CD4-positive, alpha-beta T cell treated with Interleukin-15 for 1 hour (primary cell): ENCODE results near the gene NLGN4X.
"Not testable (repeated sequence)": the region's sequence is repeated elsewhere in the genome, so short reads cannot be mapped to it uniquely, and the experiment has no call there.

Source experiments
- DNase-seq: peaks from one replicate; pipeline ENCODE4 v3.0.0-alpha.2; 2020

NLGN4X gene

GRCh38 chrX:6002056-6002455 is 226.6 kb downstream of the NLGN4X start:
- DNase-seq, result no peak

DNA sequence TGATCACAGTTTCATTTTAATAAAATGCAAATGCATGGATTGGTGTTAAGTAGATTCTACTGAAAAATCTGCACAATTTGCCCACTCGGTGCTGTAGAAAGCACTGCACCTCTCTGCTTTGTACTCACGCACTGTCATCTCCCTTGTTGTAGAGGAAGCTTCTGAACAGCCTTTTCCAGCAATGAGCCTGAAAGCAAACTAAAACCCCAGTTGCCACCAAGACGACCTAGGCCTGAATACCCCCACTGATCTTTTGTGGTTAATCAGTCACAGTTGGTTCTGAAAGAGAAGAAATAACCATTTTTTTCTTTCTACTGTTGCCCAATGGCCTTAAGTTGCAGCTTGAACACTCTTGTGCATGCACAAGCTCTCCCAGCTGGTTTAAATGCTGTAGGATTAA is 229.8 kb downstream of the NLGN4X start:
- DNase-seq, result no peak

GRCh38 chrX:5998456-5998855 is 230.2 kb downstream of the NLGN4X start:
- DNase-seq, result no peak

DNA sequence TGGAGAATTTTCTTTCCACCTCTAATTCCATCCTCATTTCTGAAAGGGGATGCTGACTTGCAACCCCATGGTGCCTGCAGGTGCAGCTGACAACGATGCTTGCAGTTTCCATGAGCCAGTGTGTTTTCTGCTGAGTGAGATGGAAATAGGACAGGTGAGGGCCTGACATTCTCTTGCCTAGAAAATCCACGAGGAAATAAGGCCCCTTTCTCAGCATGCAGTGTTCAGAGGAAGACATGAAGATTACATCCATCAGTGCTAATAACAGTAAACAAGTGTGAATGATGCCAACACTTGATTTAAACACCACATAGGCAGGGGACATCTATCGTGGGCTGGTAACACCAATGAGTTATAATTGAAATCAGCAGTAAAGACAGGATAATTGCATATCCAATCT is 237.3 kb downstream of the NLGN4X start:
- DNase-seq, result no peak

DNA sequence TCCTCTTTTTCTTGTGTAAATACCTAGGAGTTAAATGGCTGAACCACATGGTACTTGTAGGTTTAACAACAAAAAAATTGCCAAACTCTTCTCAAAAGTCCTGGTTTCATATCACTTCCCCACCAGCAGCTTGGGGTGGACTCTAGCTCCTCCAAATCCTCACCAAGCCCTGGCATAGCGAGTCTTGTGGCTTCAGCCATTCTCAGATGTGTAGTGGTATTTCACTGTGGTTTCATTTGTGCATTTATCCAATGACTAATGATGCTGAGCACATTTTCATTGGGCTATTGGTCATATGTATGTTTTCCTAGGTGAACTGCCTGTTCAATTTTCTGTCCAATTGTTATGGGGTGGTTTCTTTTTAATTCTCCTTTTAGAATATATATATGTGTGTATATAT is 249.3 kb downstream of the NLGN4X start:
- DNase-seq, result no peak

DNA sequence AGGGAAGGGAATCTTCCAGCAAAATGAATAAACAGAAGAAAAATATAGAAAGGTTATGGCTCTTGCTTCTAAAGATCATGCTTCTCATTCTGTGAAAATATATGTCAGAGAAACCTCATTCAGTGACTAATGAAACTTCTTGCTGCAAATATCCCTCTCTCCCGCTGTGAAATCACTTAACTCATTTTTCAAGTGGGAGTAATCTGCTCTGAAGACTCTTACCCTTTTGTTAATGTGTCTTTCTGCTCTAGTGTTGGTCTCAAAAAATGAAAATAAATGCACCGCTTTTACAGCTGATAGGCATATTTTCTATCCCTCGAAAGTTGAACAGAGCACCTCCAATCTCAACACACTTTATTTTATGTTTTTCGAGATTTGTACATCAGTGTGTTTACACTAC is 252.3 kb downstream of the NLGN4X start:
- DNase-seq, result no peak

GRCh38 chrX:5971300-5971699 is 257.4 kb downstream of the NLGN4X start:
- DNase-seq, result no peak

DNA sequence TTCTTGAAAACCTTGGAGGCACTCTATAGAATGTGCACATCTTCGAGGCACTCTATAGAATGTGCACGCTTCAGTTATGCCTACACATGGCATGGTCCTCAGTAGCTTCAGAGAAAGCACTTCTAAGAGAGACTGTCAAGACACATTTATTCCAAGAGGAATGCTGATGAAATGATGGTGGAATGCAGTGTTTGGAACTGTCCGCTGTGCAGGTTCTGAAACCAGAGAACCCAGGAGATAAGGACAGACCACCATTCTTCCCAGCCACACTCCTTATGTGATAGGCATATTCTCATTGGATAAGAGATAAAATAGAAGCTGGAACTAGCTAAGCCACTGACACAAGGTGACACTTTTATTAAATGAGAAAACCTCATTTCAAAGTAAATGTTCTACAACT is 263.3 kb downstream of the NLGN4X start:
- DNase-seq, result no peak

DNA sequence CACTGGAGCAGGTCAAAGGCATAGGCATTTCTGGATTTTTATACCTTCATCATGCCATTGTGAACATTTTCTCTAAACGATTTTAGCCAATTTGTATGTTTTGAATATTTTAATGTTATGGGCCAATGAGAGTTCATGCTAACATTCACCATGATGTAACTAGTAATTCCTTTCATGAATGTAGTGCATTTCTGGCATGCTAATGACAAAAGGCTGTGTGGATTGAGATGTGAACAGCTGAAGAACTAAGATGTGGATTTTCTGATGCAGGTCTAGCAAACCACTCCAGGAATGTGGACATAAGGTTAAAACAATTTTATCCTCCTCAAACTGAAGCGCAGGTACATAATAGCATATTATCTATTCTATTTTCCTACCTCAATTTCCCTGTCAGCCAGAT is 269.4 kb downstream of the NLGN4X start:
- DNase-seq, result no peak

GRCh38 chrX:5958523-5958922 is 270.1 kb downstream of the NLGN4X start:
- DNase-seq, result no peak

DNA sequence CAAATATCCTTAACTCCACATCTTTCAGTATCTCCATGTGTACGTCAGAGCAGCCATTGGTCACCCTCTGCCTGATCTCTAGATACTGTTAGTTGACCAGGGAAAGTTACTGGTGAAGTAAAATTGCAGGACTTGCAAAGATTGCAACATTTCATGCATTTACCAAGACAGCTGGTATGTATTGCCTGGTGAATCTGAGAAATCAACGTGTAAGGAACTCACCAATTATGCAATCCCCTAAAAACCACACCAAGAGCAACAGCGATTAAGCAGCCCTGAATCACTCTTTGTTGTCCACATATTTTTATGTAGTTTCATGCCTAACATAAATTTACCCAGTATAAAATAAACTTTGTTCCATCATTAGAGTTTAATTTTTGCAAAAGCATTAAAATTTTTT is 271.2 kb downstream of the NLGN4X start:
- DNase-seq, result no peak

GRCh38 chrX:5936438-5936837 is 292.2 kb downstream of the NLGN4X start:
- DNase-seq, result no peak

DNA sequence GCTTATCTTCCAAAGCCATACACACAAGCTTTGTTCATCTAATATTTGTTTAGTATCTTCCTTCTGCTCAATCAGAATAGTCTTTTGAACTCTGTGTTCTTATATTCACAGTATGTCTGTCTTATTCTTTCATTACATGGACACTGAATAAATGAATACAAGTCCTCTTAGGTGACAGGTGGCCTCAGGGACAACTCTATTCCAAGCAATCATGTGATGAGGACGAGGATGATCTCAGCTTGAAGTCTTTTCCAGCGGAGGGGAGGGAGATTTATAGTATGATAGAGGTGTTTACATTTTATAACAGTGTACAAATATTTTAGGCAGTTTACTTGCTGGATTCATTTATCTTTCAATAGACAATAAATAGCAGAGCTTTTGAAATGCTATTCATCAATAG is 300.4 kb downstream of the NLGN4X start:
- no peak for DNase-seq

DNA sequence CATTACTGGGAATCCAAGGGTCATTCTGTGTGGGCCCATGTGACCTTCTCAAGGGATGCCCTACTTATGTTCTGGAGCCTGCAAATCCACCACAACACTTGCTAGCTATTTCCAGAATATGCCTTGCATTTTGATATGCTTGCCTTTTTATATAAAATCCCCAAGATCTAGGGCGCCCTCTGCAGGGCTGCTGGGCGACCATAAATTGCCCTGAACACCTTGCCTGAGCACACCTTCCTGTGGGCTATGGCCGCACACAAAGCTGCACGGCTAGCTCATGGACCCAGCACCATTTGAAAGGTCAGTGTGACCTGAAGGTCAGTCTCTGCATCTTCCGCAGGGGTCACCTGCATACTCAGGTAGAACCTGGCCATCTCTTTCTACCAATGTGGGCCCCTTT is 311.7 kb downstream of the NLGN4X start:
- no peak for DNase-seq

DNA sequence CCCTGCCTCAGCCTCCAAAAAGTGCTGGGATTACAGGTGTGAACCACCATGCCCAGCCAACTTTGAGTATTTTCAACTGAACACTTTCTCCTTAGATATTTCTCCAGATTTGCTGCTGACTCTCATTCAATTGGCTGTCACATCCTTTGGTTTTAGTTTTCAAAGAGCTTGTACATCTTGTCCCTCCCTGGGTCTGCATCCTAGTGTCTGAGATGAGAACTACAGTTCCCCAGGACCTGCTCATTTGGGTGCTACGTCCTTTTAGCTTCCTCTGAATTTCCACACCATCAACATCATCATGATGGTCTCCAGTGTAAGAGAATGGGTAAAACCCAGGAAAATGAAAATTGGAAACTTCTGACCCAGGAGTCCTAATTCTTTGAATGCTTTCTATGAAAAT is 312.9 kb downstream of the NLGN4X start:
- no peak for DNase-seq

DNA sequence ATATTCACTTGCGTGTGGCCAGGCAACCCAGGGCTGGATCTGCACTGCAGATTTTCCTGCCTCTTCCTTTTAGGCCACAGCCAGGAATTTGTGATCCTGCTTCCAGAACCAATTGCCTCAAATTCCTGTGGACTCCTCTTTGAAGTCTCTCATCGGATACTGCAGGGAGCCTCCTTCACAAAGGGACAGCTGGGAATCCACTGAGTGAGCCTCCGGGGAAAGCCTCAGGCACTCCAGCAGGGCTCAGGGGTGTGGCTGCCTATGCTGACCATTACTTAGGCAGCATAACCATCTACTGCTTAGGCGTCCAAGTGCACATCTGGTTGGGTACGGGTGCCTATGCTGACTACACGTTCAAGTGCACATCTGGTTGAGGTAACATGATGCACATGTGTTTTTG is 321.5 kb downstream of the NLGN4X start:
- DNase-seq, result no peak

- not testable (repeated sequence) for DNase-seq
These were observed 325.0 kb downstream of the NLGN4X start for GRCh38 chrX:5903586-5904190.

- no peak for DNase-seq
These were observed 330.2 kb downstream of the NLGN4X start for GRCh38 chrX:5898463-5898862.

GRCh38 chrX:5891378-5891777 is 337.3 kb downstream of the NLGN4X start:
- DNase-seq, result no peak

DNA sequence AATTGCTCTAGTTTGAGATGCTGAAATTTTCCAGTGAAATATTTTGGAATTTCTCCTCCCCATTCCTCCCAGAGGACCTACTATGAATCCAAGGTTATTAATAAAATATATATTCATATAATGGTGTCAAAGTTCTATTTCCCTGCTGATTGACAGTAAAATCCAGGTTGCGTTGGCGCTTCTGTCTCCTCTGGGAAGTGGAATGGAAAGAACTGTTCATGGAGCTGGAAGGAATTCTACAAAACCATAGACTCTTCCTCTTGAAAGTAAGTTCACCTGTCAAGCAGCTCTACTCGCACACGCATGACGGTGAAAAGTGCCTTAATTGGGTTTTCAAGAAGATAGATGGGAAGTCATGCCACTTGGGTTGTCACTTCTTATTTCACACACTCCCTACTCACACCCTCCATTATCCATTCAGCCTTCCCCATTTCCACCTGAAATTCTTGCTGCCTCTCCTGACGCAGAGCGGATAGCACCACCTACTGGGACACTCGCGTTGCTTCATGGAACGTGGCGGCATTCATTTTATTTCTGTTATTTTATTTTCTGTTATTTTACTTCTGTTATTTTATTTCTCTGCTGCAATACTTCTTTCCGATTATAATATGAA is 351.6 kb downstream of the NLGN4X start:
- no peak for DNase-seq

- DNase-seq, result no peak
These were observed 358.4 kb downstream of the NLGN4X start for GRCh38 chrX:5870238-5870637.

GRCh38 chrX:5869786-5870185 is 358.9 kb downstream of the NLGN4X start:
- DNase-seq, result no peak

GRCh38 chrX:5867778-5868177 is 360.9 kb downstream of the NLGN4X start:
- no peak for DNase-seq

GRCh38 chrX:5857232-5857631 is 371.4 kb downstream of the NLGN4X start:
- DNase-seq, result no peak

GRCh38 chrX:5852941-5853340 is 375.7 kb downstream of the NLGN4X start:
- no peak for DNase-seq
